SK-N-SH (cell line): Measurements from ENCODE around the gene EOMES.

Experiments used
- EP300 ChIP-seq, 2 experiments: IDR thresholded peaks; 2 replicates each; pipeline versions ENCODE4 v1.4.0 to v1.6.1; 2012; ENCODE audit warnings: borderline replicate concordance in 1 of 2, low read depth in 1 of 2, low read length in 1 of 2
- EZH2phosphoT487 ChIP-seq: fragments of 200-600 bp; sonication (generic); IDR thresholded peaks from 2 replicates; pipeline ENCODE4 v1.6.1; 2017; ENCODE audit warnings: low read depth, mixed run types, mild to moderate bottlenecking, antibody characterized with exemption, moderate library complexity, borderline replicate concordance
- GABPA ChIP-seq: IDR thresholded peaks from 2 replicates; pipeline ENCODE4 v1.4.0; 2012; ENCODE audit warnings: low read depth, mild to moderate bottlenecking
- MXI1 ChIP-seq: IDR thresholded peaks from 2 replicates; pipeline ENCODE4 v1.6.1; 2012; ENCODE audit warnings: mild to moderate bottlenecking, low read depth, low read length, improper control_type of control experiment
- RAD21 ChIP-seq: IDR thresholded peaks from 2 replicates; pipeline ENCODE4 v1.6.1; 2012; ENCODE audit warnings: mild to moderate bottlenecking, low read length
- TAF1 ChIP-seq: IDR thresholded peaks from 2 replicates; pipeline ENCODE4 v1.6.1; 2012; ENCODE audit warnings: low read depth, mild to moderate bottlenecking, low read length, moderate library complexity, borderline replicate concordance
- TF ChIP-seq, protein P1 (sequence below): IDR thresholded peaks from 2 replicates; pipeline ENCODE4 v1.4.0; 2012; ENCODE audit warnings: low read depth
- TF ChIP-seq, protein P2 (sequence below): IDR thresholded peaks from 2 replicates; pipeline ENCODE4 v1.4.0; 2012; ENCODE audit warnings: low read depth, borderline replicate concordance
- TF ChIP-seq, protein P3 (sequence below): fragments of 200-600 bp; sonication (generic); IDR thresholded peaks from 2 replicates; pipeline ENCODE4 v1.6.1; 2017; ENCODE audit warnings: antibody characterized with exemption, mild to moderate bottlenecking, moderate library complexity
- TF ChIP-seq, protein P4 (sequence below): fragments of 150-350 bp; IDR thresholded peaks from 2 replicates; pipeline ENCODE4 v1.6.1; 2017; ENCODE audit warnings: antibody characterized with exemption, low read length, low read depth, borderline replicate concordance

DNA sequence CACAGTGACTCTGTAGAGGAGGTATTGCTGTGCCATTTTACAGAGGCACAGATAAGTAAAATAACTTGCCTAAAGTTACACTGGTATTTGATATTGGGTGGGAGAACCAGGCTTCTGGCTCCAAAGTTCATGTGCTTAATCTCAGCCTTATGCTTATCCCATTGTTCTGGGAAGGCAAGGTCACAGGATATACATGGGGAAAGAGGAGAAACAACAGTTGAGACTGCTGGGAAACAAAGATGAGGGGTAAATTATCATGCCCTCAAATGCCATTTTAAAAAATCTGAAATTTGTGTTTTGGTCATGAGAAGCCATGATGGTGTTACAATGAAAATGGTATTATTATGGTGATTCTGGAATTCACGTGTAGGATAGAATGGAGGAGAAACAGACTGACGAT is 54.4 kb downstream of the EOMES start:
- TF ChIP-seq, protein P1, sequence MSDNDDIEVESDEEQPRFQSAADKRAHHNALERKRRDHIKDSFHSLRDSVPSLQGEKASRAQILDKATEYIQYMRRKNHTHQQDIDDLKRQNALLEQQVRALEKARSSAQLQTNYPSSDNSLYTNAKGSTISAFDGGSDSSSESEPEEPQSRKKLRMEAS, result no peak
- no peak for TF ChIP-seq EZH2phosphoT487
- TF ChIP-seq GABPA, result no peak
- TF ChIP-seq MXI1, result no peak
- TF ChIP-seq, protein P2, sequence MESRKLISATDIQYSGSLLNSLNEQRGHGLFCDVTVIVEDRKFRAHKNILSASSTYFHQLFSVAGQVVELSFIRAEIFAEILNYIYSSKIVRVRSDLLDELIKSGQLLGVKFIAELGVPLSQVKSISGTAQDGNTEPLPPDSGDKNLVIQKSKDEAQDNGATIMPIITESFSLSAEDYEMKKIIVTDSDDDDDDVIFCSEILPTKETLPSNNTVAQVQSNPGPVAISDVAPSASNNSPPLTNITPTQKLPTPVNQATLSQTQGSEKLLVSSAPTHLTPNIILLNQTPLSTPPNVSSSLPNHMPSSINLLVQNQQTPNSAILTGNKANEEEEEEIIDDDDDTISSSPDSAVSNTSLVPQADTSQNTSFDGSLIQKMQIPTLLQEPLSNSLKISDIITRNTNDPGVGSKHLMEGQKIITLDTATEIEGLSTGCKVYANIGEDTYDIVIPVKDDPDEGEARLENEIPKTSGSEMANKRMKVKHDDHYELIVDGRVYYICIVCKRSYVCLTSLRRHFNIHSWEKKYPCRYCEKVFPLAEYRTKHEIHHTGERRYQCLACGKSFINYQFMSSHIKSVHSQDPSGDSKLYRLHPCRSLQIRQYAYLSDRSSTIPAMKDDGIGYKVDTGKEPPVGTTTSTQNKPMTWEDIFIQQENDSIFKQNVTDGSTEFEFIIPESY, result no peak
- TF ChIP-seq, protein P3, sequence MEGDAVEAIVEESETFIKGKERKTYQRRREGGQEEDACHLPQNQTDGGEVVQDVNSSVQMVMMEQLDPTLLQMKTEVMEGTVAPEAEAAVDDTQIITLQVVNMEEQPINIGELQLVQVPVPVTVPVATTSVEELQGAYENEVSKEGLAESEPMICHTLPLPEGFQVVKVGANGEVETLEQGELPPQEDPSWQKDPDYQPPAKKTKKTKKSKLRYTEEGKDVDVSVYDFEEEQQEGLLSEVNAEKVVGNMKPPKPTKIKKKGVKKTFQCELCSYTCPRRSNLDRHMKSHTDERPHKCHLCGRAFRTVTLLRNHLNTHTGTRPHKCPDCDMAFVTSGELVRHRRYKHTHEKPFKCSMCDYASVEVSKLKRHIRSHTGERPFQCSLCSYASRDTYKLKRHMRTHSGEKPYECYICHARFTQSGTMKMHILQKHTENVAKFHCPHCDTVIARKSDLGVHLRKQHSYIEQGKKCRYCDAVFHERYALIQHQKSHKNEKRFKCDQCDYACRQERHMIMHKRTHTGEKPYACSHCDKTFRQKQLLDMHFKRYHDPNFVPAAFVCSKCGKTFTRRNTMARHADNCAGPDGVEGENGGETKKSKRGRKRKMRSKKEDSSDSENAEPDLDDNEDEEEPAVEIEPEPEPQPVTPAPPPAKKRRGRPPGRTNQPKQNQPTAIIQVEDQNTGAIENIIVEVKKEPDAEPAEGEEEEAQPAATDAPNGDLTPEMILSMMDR, result no peak
- TF ChIP-seq EP300 (IDR thresholded peaks at IDR 0.05; ENCODE audit: borderline replicate concordance in 1 of 2, low read depth in 1 of 2, low read length in 1 of 2), result no peak
- TF ChIP-seq RAD21, result no peak
- TF ChIP-seq, protein P4, sequence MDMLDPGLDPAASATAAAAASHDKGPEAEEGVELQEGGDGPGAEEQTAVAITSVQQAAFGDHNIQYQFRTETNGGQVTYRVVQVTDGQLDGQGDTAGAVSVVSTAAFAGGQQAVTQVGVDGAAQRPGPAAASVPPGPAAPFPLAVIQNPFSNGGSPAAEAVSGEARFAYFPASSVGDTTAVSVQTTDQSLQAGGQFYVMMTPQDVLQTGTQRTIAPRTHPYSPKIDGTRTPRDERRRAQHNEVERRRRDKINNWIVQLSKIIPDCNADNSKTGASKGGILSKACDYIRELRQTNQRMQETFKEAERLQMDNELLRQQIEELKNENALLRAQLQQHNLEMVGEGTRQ, result no peak
- TF ChIP-seq TAF1, result no peak
